ENCODE data around the gene UGT1A5. TPM values are rescaled to one million over a fixed set of nuclear protein-coding genes. Genes with fewer than 3 reads are reported as not detected.

The UGT1A5 gene
- polyA plus RNA-seq, 3 donors from 2014 or later = not detected

DNA sequence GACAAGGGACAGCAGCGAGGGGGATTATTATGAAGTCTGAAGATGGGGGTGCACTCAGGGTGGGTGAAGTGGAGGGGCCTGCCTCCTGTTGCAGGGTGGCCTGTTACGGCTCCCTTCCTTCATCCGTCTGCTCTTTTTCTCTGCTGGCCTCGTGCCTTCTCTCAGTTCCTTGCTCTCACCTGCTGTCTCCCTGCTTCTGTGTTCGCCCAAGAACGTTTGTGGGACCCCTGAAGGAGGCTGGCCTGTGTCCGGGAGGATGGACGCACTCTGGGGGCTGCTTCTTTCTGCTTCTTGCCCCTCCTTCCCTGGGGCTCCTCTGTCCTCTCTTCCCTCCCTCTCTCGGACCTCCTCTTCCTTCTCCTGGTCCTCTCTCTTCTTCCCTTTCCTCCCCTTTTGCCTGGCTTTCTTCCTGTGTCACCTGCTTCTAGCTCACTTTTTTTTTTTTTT lies 79.2 kb downstream of the UGT1A5 start:
- no peak overlapping the region for H3K4me3 Mint-ChIP-seq
- no peaks in the 10 kb centered on the region for H3K36me3 Mint-ChIP-seq
- no peaks in the 10 kb centered on the region for H3K9me3 Mint-ChIP-seq
- no peak for DNase-seq
- no peaks in the 10 kb centered on the region for H3K4me1 Mint-ChIP-seq
- H3K27me3 Mint-ChIP-seq (ENCODE audit: low read depth in 3 of 3) = peaks cover 0 to 2% (median 2%) of the 10 kb centered on the region in 3 donors
- H3K27ac Mint-ChIP-seq = no peak overlapping the region

GRCh38 chr2:233792720-233793119 lies 80.0 kb downstream of the UGT1A5 start:
- DNase-seq = no peak
- H3K4me1 Mint-ChIP-seq = no peaks in the 10 kb centered on the region
- peaks cover 0 to 2% (median 2%) of the 10 kb centered on the region in 3 donors for H3K27me3 Mint-ChIP-seq (ENCODE audit: low read depth in 3 of 3)
- H3K4me3 Mint-ChIP-seq = no peak overlapping the region
- H3K27ac Mint-ChIP-seq = no peak overlapping the region
- no peaks in the 10 kb centered on the region for H3K9me3 Mint-ChIP-seq
- H3K36me3 Mint-ChIP-seq = no peaks in the 10 kb centered on the region

DNA sequence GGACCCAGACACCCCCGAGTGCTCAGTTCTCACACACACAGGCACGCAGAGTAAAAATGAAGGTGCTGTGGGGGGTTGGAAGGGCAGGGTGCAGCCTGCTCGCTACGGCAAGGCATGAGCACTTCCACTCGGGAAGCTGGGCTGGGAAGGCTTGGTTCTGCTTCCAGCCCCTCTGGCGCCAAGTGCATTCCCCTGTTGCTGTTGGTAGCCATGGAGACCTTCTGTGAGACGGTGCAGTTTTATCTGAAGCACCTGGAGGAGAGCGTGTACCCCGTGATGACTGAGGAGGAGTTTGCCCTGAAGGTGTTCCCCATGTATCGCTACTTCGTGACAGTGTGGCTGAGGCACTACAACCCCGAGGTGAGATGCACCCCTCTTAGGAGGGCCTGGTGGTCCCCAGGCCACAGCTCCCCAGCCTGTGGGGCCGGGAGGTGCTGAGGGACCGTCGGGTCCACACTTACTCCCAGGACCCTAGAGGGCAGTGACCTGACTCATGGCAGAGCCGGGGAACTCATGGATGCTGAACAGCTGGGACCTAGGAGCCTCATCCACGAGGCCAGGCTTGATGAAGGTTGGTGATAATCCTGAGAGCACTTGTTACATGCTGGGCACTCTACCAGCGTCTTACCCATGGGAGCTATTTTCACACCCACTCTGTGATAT lies 80.9 kb downstream of the UGT1A5 start:
- Mint-ChIP-seq H3K4me3 (no peak overlapping the region), H3K27me3 (ENCODE audit: low read depth in 3 of 3) (peaks cover 0 to 2% (median 2%) of the 10 kb centered on the region in 3 donors), H3K27ac (no peak overlapping the region), H3K9me3 (no peaks in the 10 kb centered on the region), H3K36me3 (no peaks in the 10 kb centered on the region), H3K4me1 (no peaks in the 10 kb centered on the region)
- no peak for DNase-seq

DNA sequence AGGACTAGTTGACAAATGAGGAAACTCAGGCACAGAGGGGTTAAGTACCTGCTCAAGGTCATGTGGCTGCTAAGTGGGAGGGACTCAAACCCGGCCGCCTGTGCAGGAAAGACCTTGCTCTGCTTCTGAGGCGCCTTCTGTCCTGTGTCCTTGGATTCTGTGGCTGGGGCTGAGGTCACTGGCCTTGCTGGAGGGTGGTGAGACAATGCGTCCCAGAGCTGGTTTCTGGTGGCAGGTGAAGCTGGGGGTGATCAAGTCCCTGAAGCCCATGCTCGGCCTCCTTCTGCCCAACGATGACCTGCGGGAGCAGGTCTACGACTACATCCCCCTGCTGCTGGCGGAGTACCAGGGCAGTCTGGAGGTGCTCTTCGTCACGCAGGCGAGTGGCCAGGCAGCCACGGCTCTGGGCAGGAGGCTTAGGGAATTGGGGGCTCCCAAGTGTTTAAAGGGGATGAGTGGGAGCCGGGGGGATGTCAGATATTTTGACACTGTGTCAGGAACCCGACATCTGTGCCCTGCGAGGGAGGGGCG lies 81.5 kb downstream of the UGT1A5 start:
- Mint-ChIP-seq H3K27me3 (ENCODE audit: low read depth in 3 of 3) (peaks cover 0 to 3% (median 2%) of the 10 kb centered on the region in 3 donors), H3K4me3 (no peak overlapping the region), H3K36me3 (no peaks in the 10 kb centered on the region), H3K9me3 (no peaks in the 10 kb centered on the region), H3K27ac (no peak overlapping the region), H3K4me1 (no peaks in the 10 kb centered on the region)
- no peak for DNase-seq

- peaks cover 0 to 6% (median 2%) of the 10 kb centered on the region in 3 donors for H3K27me3 Mint-ChIP-seq (ENCODE audit: low read depth in 3 of 3)
- H3K36me3 Mint-ChIP-seq = no peaks in the 10 kb centered on the region
- no peaks in the 10 kb centered on the region for H3K9me3 Mint-ChIP-seq
- DNase-seq = no peak
- no peaks in the 10 kb centered on the region for H3K4me1 Mint-ChIP-seq
- no peak overlapping the region for H3K4me3 Mint-ChIP-seq
- no peak overlapping the region for H3K27ac Mint-ChIP-seq
Observed at GRCh38 chr2:233795735-233796171, 83.0 kb downstream of the UGT1A5 start.

DNA sequence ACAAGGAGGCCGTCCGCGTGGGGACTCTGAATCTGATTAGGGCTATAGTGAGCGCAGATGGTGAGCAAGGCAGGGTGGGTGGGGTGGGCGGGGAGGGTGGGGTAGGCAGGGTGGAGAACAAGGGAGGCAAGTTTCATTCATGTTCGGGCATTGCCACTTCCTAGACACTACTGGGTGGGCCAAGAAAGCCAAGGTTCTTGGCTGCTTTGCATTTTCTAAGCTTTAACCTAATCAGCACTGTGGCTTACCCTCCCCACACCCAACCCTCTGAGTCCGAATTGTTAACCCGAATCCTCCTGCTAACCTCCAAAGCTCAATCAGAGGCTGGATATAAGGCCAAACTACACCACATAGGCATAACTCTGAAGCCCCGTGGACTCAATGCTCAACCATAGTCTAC lies 83.5 kb downstream of the UGT1A5 start:
- no peaks in the 10 kb centered on the region for H3K36me3 Mint-ChIP-seq
- no peaks in the 10 kb centered on the region for H3K9me3 Mint-ChIP-seq
- no peaks in the 10 kb centered on the region for H3K4me1 Mint-ChIP-seq
- DNase-seq = no peak
- no peak overlapping the region for H3K27ac Mint-ChIP-seq
- H3K27me3 Mint-ChIP-seq (ENCODE audit: low read depth in 3 of 3) = peaks cover 0 to 6% (median 2%) of the 10 kb centered on the region in 3 donors
- H3K4me3 Mint-ChIP-seq = no peak overlapping the region

- peak overlapping the region in 1 of 6 donors; percentile 61 for H3K27ac Mint-ChIP-seq
- H3K36me3 Mint-ChIP-seq = no peaks in the 10 kb centered on the region
- H3K9me3 Mint-ChIP-seq = no peaks in the 10 kb centered on the region
- H3K4me1 Mint-ChIP-seq = no peaks in the 10 kb centered on the region
- H3K27me3 Mint-ChIP-seq (ENCODE audit: low read depth in 3 of 3) = peaks cover 0 to 4% (median 2%) of the 10 kb centered on the region in 3 donors
- no peak for DNase-seq
- H3K4me3 Mint-ChIP-seq = no peak overlapping the region
Observed at GRCh38 chr2:233798335-233799086, 85.8 kb downstream of the UGT1A5 start.

DNA sequence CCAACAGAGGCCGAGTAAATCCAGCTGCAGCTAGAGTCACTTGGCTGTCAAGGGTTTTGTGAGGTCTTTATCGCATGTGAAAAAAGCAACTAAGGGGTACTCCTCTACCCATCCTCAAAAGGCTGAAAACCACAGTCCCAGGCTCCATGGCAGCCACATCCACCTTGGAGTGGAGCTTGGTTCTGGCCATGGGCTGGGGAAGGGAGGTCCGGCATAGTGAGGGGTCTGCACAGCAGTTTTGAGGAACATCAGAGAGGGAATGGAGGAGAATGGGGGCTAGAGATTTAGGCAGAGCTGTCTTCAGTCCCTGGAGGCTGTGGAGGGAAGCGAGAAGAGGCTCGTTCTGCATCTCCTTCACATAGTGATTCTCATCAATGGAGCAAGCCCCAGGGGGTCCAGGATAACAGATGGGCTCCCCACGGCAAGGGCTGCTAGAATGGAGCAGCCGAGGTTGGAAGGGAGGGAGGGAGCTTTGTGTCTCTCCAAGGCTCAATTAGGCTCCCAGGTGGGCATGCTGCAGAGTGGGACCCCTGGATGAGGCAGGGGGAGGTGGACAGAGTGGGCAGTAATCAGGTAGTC lies 86.5 kb downstream of the UGT1A5 start:
- Mint-ChIP-seq H3K4me3 (no peak overlapping the region), H3K9me3 (no peaks in the 10 kb centered on the region), H3K27ac (no peak overlapping the region), H3K36me3 (no peaks in the 10 kb centered on the region), H3K27me3 (ENCODE audit: low read depth in 3 of 3) (peaks cover 0 to 4% (median 2%) of the 10 kb centered on the region in 3 donors), H3K4me1 (no peaks in the 10 kb centered on the region)
- no peak for DNase-seq

- DNase-seq = no peak
Observed at GRCh38 chr2:233799716-233800115, 87.0 kb downstream of the UGT1A5 start.

GRCh38 chr2:233800208-233800607 lies 87.5 kb downstream of the UGT1A5 start:
- Mint-ChIP-seq H3K27ac (no peak overlapping the region), H3K27me3 (ENCODE audit: low read depth in 3 of 3) (peaks cover 3 to 5% (median 4%) of the 10 kb centered on the region in 3 donors)
- no peak for DNase-seq

More at GRCh38 chr2:233799716-233800115, 87.0 kb downstream of the UGT1A5 start:
- Mint-ChIP-seq H3K27me3 (ENCODE audit: low read depth in 3 of 3) (peaks cover 0 to 4% (median 2%) of the 10 kb centered on the region in 3 donors), H3K27ac (no peak overlapping the region), H3K36me3 (no peaks in the 10 kb centered on the region), H3K9me3 (no peaks in the 10 kb centered on the region), H3K4me1 (no peaks in the 10 kb centered on the region), H3K4me3 (no peak overlapping the region)

GRCh38 chr2:233801357-233802131 lies 88.8 kb downstream of the UGT1A5 start:
- Mint-ChIP-seq H3K4me1 (no peaks in the 10 kb centered on the region), H3K9me3 (no peaks in the 10 kb centered on the region), H3K36me3 (no peaks in the 10 kb centered on the region), H3K27ac (no peak overlapping the region), H3K27me3 (ENCODE audit: low read depth in 3 of 3) (peaks cover 4 to 5% (median 5%) of the 10 kb centered on the region in 3 donors), H3K4me3 (no peak overlapping the region)
- no peak for DNase-seq

More at GRCh38 chr2:233800208-233800607, 87.5 kb downstream of the UGT1A5 start:
- Mint-ChIP-seq H3K4me3 (no peak overlapping the region), H3K9me3 (no peaks in the 10 kb centered on the region), H3K4me1 (no peaks in the 10 kb centered on the region), H3K36me3 (no peaks in the 10 kb centered on the region)

DNA sequence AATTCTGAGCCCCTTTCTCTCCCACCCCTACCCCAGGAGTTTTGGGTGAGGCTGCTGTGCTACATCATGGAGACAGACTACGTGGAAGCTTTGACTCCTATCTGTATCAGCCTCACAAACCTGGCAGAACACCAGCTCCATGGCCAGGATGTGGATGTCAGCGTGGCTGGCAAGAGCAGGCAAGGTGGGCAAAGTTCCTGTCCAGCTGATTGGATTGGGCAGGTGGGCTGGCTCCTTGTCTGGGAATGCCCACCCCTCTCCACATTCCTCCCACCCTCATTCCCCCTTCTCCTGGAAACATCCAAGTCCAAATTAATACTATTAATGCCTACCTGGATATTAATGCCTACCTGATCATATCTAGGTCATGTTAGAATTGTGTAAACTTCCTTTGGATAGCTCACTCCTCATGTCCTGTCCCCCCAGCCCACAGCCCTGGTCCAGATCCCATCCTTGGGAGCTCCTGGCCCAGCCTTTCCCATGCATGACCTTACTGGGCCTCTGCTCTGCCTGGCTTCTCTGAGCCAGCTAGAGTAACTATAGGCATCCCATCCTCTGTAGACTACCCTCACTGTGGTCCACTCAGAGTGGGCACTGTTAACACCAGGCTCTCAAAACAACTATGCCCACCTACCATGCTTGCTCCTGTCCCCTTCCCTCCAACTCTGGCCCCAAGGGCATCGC lies 89.6 kb downstream of the UGT1A5 start:
- Mint-ChIP-seq H3K9me3 (no peaks in the 10 kb centered on the region), H3K36me3 (no peaks in the 10 kb centered on the region), H3K27me3 (ENCODE audit: low read depth in 3 of 3) (peaks cover 4 to 5% (median 5%) of the 10 kb centered on the region in 3 donors), H3K4me1 (no peaks in the 10 kb centered on the region), H3K27ac (no peak overlapping the region), H3K4me3 (no peak overlapping the region)
- DNase-seq = no peak

All from immature natural killer cell (primary cell).